HUDEP-2 (cell line): ENCODE data around the gene N4BP2L2.

ENCODE experiments used
- DNase-seq, 76 experiments: peaks; one replicate each; lab custom pipeline; 2025; ENCODE audit not compliant: unreplicated experiment in 76 of 76; lab: John Stamatoyannopoulos, UW

The N4BP2L2 gene

DNA sequence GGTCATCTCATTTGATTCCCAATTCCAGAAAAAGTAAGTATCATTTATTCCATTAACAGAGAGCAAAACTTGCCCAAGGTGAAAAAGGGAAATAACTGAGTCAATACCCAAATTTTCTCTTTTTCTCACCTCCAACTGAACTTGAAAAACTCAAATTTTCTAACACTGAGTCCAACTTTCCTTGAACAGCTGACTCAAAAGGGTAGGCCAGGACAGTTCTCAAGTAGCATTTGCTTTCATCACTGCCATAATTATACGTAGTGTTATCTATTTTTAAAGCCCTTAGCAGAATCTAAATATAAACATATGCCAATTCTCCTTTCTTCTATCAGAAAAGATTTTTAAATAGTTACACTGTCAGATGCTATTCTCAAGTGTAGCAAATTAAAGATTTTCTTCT is 3.5 kb downstream of the N4BP2L2 start:
- DNase-seq = no peak

DNA sequence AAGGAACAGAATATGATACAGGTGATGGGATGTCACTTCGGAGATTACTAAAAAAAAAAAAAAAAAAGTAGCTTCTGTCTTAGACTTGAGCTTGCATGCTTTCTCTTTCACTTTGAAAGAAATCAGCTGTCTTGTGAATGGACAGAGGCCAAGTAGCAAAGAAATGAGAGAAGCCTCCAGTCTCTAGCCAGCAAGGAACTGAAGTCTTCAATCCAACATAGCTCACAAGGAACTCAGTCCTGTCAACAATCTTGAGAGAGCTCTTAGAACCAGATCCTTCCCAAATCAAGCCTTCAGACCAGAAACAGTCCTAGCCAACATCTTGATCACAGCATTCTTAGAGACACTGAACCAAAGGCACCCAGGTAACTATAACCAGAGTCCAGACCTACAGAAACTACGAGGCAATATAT is 7.7 kb downstream of the N4BP2L2 start:
- peak in 4 of 76 experiments; percentile 2 to 12 (median 9) for DNase-seq

- peak in 4 of 76 experiments; percentile 2 to 15 (median 8) for DNase-seq
Observed at GRCh38 chr13:32528358-32528757, 10.2 kb downstream of the N4BP2L2 start.

DNA sequence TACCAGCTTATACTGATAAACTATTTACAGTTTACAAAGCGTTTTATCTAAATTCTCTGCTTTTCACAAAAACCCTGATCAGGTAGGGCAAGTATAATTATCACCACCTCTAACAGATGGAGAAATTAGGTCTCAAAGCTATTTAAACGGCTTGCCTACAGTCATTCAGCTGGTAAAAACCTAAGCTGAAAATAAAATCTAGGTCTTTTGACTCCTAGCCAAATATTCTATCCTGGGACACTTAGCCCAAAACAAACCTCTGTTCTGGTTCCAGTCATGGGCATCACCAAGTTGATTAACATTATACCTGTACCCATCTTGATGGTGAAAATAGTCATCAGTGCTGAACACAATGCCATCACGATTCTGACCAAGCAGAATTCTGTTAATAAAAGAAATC is 11.4 kb downstream of the N4BP2L2 start:
- no peak for DNase-seq

- DNase-seq = peak in 2 of 76 experiments; percentile 5 to 12
Observed at GRCh38 chr13:32525766-32526165, 12.8 kb downstream of the N4BP2L2 start.

- DNase-seq = no peak
Observed at GRCh38 chr13:32515246-32515645, 23.3 kb downstream of the N4BP2L2 start.

DNA sequence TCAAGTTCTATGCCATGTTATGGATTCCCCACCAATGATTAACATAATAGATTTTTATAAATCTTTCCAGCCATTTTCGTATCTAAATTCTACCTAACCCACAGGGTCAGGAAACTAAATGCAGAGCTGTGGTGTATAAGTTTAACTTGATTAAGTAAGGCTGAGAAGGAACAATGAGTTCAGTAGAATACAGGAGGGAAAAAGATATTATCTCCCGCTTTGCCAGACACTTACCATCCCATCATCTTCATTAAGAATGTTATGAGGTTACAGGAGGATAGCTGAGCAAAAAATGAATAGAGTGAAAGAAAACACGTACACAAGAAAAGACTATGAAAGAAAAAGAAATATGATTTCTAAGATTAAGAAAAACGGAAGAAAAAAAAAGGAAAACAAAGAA is 27.1 kb downstream of the N4BP2L2 start:
- DNase-seq = no peak

DNA sequence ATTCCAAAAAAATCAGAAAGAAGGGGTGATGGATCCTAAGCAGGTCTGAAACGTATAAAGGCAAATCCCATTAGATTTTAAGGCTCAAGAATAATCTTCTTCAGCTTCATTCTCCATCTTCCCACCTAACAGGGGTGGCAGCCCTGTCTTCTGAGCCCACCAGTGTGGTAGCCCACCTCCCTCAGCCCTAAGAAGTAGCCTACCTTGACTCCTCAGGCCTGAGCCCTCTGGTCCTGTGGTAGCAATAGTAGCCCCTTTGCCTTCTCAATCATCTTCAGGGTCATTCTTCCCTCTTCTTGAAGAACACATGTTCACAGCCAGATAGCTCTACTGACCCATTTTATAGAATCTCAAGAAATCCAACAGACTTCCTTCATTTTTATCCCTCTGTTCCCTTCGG is 33.7 kb downstream of the N4BP2L2 start:
- DNase-seq = no peak

DNA sequence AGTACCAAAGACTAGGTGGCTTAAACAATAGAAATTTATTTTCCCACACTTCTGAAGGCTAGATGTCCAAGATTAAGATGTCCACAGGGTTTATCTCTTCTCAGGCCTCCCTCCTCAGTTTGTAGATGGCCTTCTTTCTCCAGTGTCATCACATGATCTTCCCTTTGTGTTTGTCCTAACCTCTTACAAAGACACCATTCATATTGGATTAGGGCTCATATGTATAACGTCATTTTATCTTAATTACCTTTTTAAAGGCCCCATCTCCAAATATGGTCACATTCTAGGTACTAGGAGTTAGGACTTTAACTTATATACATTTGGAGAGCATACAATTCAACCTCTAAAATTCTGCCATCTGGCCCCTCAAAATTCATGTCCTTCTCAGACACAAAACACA is 34.3 kb downstream of the N4BP2L2 start:
- no peak for DNase-seq

DNA sequence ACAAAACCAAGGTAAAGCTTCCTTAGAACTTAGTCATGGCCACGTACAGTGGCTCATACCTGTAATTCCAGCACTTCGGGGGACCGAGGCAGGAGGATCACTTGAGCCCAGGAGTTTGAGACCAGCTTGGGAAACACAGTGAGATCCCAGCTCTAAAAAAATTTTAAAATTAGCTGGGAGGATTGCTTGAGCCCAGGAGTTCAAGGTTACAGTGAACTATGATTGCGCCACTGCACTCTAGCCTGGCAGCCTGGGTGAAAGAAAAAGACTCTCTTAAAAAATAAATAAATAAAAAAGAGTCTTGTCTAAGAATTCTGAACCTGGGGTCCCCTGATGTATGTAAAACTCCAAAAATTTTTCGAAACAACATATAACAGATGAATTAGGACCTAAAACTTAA is 34.9 kb downstream of the N4BP2L2 start:
- no peak for DNase-seq

DNA sequence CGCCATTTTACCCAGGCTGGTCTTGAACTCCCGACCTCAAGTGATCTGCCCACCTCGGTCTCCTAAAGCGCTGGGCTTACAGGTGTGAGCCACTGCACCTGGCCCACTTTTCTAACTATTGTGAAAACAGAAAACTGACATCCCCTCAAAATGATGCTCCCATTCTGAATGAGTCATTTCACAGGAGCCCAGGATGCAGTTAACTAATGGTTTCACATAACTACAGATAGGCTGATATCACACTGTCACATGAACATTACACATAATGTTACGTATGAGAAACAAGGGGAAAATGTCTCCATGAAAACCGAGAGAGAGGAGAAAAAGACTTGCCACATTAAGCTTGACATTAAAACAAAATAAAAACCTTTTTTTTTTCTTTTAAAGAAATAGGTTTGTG is 37.5 kb downstream of the N4BP2L2 start:
- DNase-seq = no peak

- no peak for DNase-seq
Observed at GRCh38 chr13:32499538-32500210, 38.9 kb downstream of the N4BP2L2 start.

DNA sequence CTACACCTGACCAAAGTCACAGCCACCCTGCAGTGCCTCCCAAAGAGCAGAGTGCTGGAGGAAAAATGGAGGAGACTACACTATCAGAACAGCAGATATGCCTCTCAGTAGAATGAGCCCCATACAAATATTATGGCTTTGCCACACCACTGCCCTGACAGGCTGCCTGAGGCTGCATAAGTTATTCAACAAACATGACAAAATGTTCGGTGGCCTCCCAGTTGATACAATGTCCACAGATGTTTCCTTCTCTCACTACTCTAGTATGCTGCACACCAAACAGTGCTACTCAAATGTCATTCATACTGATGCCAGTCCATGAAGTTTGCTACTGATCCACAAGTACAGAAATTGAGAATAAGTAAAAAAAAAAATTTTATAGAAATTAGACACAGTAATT is 41.0 kb downstream of the N4BP2L2 start:
- no peak for DNase-seq

- DNase-seq = peak in 23 of 76 experiments; percentile 2 to 44 (median 23)
Observed at GRCh38 chr13:32496599-32497160, 41.9 kb downstream of the N4BP2L2 start.

DNA sequence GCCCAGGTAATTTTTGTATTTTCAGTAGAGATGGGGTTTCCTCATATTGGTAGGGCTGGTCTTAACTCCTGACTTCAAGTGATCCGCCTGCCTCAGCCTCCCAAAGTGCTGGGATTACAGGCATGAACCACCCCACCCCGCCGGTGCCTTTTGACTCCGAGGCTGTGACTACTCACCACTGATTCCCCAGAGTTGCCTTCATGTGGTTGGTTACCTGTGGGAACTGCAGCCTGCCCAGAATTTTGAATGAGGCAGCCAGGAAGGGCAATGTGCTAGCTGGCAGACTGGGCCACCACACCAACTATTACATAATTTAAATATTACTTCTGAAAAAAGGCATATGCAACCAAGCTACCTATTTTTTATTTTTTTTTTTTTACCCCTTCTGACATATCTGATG is 42.8 kb downstream of the N4BP2L2 start:
- no peak for DNase-seq

GRCh38 chr13:32495429-32495828 is 43.2 kb downstream of the N4BP2L2 start:
- DNase-seq = no peak

GRCh38 chr13:32491028-32491427 is 47.6 kb downstream of the N4BP2L2 start:
- no peak for DNase-seq

- no peak for DNase-seq
Observed at GRCh38 chr13:32476892-32477291, 61.7 kb downstream of the N4BP2L2 start.

- no peak for DNase-seq
Observed at GRCh38 chr13:32476021-32476731, 62.4 kb downstream of the N4BP2L2 start.

DNA sequence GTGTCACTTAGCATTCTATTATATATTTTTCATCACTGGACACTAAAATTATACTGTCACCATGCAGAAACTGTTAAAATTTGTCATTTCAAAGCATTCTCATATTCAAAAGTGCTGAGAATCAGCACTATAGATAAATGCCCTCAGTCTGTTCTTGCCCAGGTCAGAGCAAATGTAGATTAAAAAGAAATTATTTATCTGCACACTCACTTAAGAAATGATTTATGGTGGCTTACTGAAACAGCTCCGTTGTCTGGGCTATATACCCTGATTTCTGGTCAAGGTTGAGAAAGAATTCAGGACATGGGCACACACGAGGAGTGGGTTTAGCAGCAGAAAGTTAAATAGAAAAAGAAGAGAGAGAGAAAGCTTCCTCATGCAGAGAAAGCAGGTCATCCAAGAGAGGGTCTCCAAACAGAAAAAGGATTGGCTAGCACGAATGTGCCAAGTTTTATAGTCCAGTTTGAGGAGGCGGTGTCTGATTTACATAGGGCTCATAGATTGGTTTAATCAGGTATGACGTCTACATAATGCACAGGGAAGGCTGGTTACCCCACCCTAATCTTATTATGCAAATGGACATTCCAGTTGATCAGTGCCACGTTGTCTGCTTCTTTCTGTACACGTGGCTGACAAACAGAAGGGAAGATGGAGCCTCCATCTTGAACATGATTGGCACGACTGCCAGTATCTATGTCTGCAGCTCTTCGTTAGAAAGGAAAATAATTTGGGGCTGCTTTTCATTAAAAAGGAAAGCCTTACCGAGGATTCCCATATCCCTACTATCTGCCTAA is 63.4 kb downstream of the N4BP2L2 start:
- no peak for DNase-seq

GRCh38 chr13:32473650-32474049 is 64.9 kb downstream of the N4BP2L2 start:
- DNase-seq = peak in 11 of 76 experiments; percentile 1 to 24 (median 9)
